Raji (cell line): Measurements from ENCODE around the gene SELENON.

ENCODE experiments used
- POLR2A ChIP-seq: IDR thresholded peaks from 2 replicates; pipeline ENCODE4 v1.6.1; 2011; ENCODE audit warnings: low read depth, low read length, control low read depth; ENCODE audit not compliant: insufficient read depth

Gene SELENON

GRCh38 chr1:25798666-25799351 lies 1.2 kb upstream of the SELENON start:
- no peak for TF ChIP-seq POLR2A

- TF ChIP-seq POLR2A: no peak
Measured at GRCh38 chr1:25799352-25799934, 550 bp upstream of the SELENON start.

- no peak for TF ChIP-seq POLR2A
Measured at GRCh38 chr1:25800703-25801377, 847 bp downstream of the SELENON start.

GRCh38 chr1:25802915-25803314 lies 2.9 kb downstream of the SELENON start:
- no peak for TF ChIP-seq POLR2A

- TF ChIP-seq POLR2A: no peak
Measured at GRCh38 chr1:25803368-25803767, 3.4 kb downstream of the SELENON start.

GRCh38 chr1:25804244-25804963 lies 4.4 kb downstream of the SELENON start:
- no peak for TF ChIP-seq POLR2A

GRCh38 chr1:25804964-25805862 lies 5.2 kb downstream of the SELENON start:
- TF ChIP-seq POLR2A: no peak

GRCh38 chr1:25805863-25806225 lies 5.9 kb downstream of the SELENON start:
- TF ChIP-seq POLR2A: no peak

GRCh38 chr1:25806418-25806817 lies 6.4 kb downstream of the SELENON start:
- no peak for TF ChIP-seq POLR2A

GRCh38 chr1:25807480-25808390 lies 7.7 kb downstream of the SELENON start:
- no peak for TF ChIP-seq POLR2A

GRCh38 chr1:25808481-25809244 lies 8.7 kb downstream of the SELENON start:
- TF ChIP-seq POLR2A: no peak

GRCh38 chr1:25809283-25809926 lies 9.4 kb downstream of the SELENON start:
- no peak for TF ChIP-seq POLR2A
